ENCODE data around the gene PRKG1. TPM values are rescaled to one million over a fixed set of nuclear protein-coding genes. Genes with fewer than 3 reads are reported as not detected.

Gene PRKG1
- total and polyA plus RNA-seq, 2 of the 4 experiments (the other 2 are of a cell fraction) = 3.5 to 18.3 TPM

DNA sequence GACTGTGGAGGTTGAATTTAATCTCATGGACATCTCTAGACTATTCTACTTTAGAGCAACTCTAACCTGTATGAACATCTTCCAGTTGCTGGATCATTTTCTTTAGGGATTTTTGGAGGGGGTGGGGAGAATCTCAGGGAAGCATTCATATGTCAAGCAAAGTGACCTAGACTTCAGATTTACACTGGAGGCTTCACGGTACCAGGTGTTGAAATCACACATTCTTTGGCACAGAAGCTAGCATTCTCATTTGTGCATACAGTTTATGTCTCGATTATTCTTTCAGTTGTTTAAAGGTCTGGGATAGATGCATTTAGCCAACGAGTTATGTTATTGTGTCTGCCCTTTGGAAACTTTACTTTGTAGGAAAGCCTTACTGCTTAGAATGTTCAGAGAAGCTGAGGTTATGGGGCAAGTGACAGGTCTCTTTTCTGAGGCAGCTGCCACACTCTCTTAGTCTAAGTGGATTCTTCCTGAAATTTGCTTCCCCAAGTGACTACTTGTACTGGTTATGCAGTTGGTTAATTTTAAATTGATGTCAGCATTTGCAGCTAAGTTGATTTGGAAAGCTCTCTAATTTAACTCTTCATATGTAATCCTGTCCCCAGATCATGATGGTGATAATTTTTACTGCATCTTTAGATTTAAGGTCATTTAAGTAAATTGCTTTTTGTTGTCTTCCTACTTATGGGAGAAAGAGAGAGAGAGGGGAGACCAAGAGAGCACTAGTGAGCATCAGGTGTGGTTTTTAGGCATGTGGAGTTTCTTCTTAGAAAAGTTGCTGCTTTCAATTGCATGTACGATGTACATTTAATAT is 153.8 kb downstream of the PRKG1 start:
- TF ChIP-seq MAFK (IDR thresholded peaks at IDR 0.05; ENCODE audit: low read depth, low read length) (no peak), RCOR1 (IDR thresholded peaks at IDR 0.05; ENCODE audit: insufficient replicate concordance, low read length) (no peak), RAD21 (IDR thresholded peaks at IDR 0.05; ENCODE audit: low read length) (no peak), MAZ (IDR thresholded peaks at IDR 0.05; ENCODE audit: borderline replicate concordance, low read depth, low read length) (no peak), NFE2L2 (IDR thresholded peaks at IDR 0.05; ENCODE audit: low read depth, low read length) (no peak), RFX5 (IDR thresholded peaks at IDR 0.05; ENCODE audit: low read depth, low read length) (no peak), ELK1 (IDR thresholded peaks at IDR 0.05; ENCODE audit: borderline replicate concordance, low read depth, low read length) (no peak), BHLHE40 (IDR thresholded peaks at IDR 0.05; ENCODE audit: low read depth, low read length) (no peak), MXI1 (IDR thresholded peaks at IDR 0.05; ENCODE audit: borderline replicate concordance, low read depth, low read length) (no peak)
- TF ChIP-seq, protein P1, sequence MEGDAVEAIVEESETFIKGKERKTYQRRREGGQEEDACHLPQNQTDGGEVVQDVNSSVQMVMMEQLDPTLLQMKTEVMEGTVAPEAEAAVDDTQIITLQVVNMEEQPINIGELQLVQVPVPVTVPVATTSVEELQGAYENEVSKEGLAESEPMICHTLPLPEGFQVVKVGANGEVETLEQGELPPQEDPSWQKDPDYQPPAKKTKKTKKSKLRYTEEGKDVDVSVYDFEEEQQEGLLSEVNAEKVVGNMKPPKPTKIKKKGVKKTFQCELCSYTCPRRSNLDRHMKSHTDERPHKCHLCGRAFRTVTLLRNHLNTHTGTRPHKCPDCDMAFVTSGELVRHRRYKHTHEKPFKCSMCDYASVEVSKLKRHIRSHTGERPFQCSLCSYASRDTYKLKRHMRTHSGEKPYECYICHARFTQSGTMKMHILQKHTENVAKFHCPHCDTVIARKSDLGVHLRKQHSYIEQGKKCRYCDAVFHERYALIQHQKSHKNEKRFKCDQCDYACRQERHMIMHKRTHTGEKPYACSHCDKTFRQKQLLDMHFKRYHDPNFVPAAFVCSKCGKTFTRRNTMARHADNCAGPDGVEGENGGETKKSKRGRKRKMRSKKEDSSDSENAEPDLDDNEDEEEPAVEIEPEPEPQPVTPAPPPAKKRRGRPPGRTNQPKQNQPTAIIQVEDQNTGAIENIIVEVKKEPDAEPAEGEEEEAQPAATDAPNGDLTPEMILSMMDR (conservative IDR thresholded peaks at IDR 0.05; ENCODE audit: low read depth, low read length) = no peak
- dilution Hi-C loops (cut with HindIII; ENCODE audit: low sequenced_read_pairs, unreplicated experiment) = no loop called here

More for the DNA sequence above, 153.8 kb downstream of the PRKG1 start:
- Histone ChIP-seq H2AK9ac (replicated peaks; ENCODE audit: low read depth, low read length, poor library complexity) (no peak overlapping the region), H3K4ac (ENCODE audit: low read depth, low read length) (peak overlapping the region; percentile 28; the same call in 1 of the 2 replicates), H4K20me1 (ENCODE audit: insufficient read depth, low read length) (no peaks in the 10 kb centered on the region), H2BK20ac (ENCODE audit: low read depth, low read length) (no peak overlapping the region), H3K4me1 (ENCODE audit: control insufficient read depth, insufficient read depth, low read length) (peaks cover 11% of the 10 kb centered on the region), H4K8ac (ENCODE audit: low read depth in 2 of 2, low read length in 2 of 2) (no peak overlapping the region; a peak in 1 of 4 replicates), H3K4me3 (ENCODE audit: insufficient read depth, low read depth, low read length) (no peak overlapping the region), H3K27me3 (ENCODE audit: control insufficient read depth, insufficient read depth, low read length) (no peaks in the 10 kb centered on the region), H2AFZ (replicated peaks; ENCODE audit: low read length, poor library complexity) (no peak overlapping the region), H3K23ac (ENCODE audit: low read depth, low read length) (0 out of 2 replicates have a peak overlapping the region, but pooled peaks have one; percentile 21), H3K27ac (ENCODE audit: insufficient read depth, low read length) (no peak overlapping the region), H3K56ac (ENCODE audit: extremely low read depth, insufficient read depth, low read length) (no peak overlapping the region), H4K91ac (ENCODE audit: insufficient read depth, low read depth, low read length) (no peak overlapping the region), H3K4me2 (ENCODE audit: low read depth, low read length) (no peak overlapping the region), H4K5ac (ENCODE audit: low read depth, low read length) (peak overlapping the region; percentile 35; the same call in 1 of the 2 replicates), H3K79me1 (ENCODE audit: low read depth in 1 of 2, low read length in 2 of 2) (peaks cover 15 to 41% of the 10 kb centered on the region in 2 experiments), H2BK120ac (ENCODE audit: low read depth, low read length) (no peak overlapping the region; the same call in 1 of the 2 replicates), H2BK15ac (ENCODE audit: low read depth, low read length) (peak overlapping the region; percentile 49; the same call in 1 of the 3 replicates), H3K18ac (ENCODE audit: low read depth, low read length) (0 out of 2 replicates have a peak overlapping the region, but pooled peaks have one; percentile 31), H3K9me3 (ENCODE audit: control insufficient read depth, insufficient read depth, low read length) (no peaks in the 10 kb centered on the region), H3K14ac (replicated peaks; ENCODE audit: low read depth, low read length) (0 out of 2 replicates have a peak overlapping the region, but pooled peaks have one; percentile 4), H3K9ac (ENCODE audit: low read depth, low read length) (no peak overlapping the region), H2AK5ac (ENCODE audit: low read depth, low read length) (0 out of 2 replicates have a peak overlapping the region, but pooled peaks have one; percentile 74), H2BK5ac (ENCODE audit: low read depth, low read length, poor library complexity, severe bottlenecking) (no peak overlapping the region), H3K36me3 (ENCODE audit: control insufficient read depth, insufficient read depth, low read length) (no peaks in the 10 kb centered on the region), H3K9me1 (ENCODE audit: insufficient read depth, low read length) (peaks cover 8% of the 10 kb centered on the region)
- DNase-seq (no peak), ATAC-seq (ENCODE audit: low read depth) (no peak)
- ChIA-PET CTCF (no interaction called here), POLR2A (ENCODE audit: unreplicated experiment) (no interaction called here)
- BruUV-seq (replicated peaks) = no TSS peak
- no CpG with 5 or more reads among the region's 4 CpGs for WGBS, 2 experiments (ENCODE audit: extremely low coverage in 2 of 2, insufficient read length in 1 of 2)
- in situ Hi-C loops (cut with MboI; ENCODE audit: low sequenced_read_pairs) (no loop called here), intact Hi-C loops (cut with micrococcal nuclease) (no loop called here)
